Loucy (cell line): ENCODE data around the gene FCGBP.

Experiments
- H2AFZ ChIP-seq: fragments of 200-600 bp; sonication (generic); 2 replicates; pipeline ENCODE4 v1.6.0; 2016; ENCODE audit warnings: antibody characterized with exemption, mild to moderate bottlenecking, low read length, moderate library complexity
- H3F3A ChIP-seq: fragments of 200-600 bp; 2 replicates; pipeline ENCODE4 v1.6.0; 2016; ENCODE audit warnings: antibody characterized with exemption, low read depth, mild to moderate bottlenecking
- H3K27me3 ChIP-seq: fragments of 200-600 bp; sonication (generic); 2 replicates; pipeline ENCODE4 v1.6.1; 2014; ENCODE audit warnings: low read length, mild to moderate bottlenecking; ENCODE audit not compliant: insufficient read depth, poor library complexity, severe bottlenecking
- H3K36me3 ChIP-seq: fragments of 200-600 bp; sonication (generic); 2 replicates; pipeline ENCODE4 v1.6.1; 2016; ENCODE audit warnings: low read length; ENCODE audit not compliant: insufficient read depth
- H3K4me1 ChIP-seq: fragments of 200-600 bp; sonication (generic); 2 replicates; pipeline ENCODE4 v1.5.1; 2014; ENCODE audit warnings: low read length, mild to moderate bottlenecking; ENCODE audit not compliant: insufficient read depth, poor library complexity, severe bottlenecking
- H3K4me2 ChIP-seq: fragments of 200-600 bp; sonication (generic); 2 replicates; pipeline ENCODE4 v1.6.0; 2014; ENCODE audit warnings: antibody characterized with exemption, low read length, low read depth, mild to moderate bottlenecking; ENCODE audit not compliant: poor library complexity, severe bottlenecking
- H3K4me3 ChIP-seq: fragments of 200-600 bp; sonication (generic); 2 replicates; pipeline ENCODE4 v1.5.1; 2014; ENCODE audit warnings: low read length, mild to moderate bottlenecking, mixed read lengths; ENCODE audit not compliant: poor library complexity, severe bottlenecking
- H3K79me2 ChIP-seq: fragments of 200-600 bp; sonication (generic); 2 replicates; pipeline ENCODE4 v1.6.1; 2014; ENCODE audit warnings: low read length; ENCODE audit not compliant: insufficient read depth
- H3K9ac ChIP-seq: fragments of 200-600 bp; sonication (generic); 2 replicates; pipeline ENCODE4 v1.6.0; 2014; ENCODE audit warnings: mild to moderate bottlenecking, low read depth, low read length, moderate library complexity; ENCODE audit not compliant: poor library complexity, severe bottlenecking
- H3K9me2 ChIP-seq: fragments of 200-600 bp; sonication (generic); replicated peaks from 2 replicates; pipeline ENCODE4 v1.6.1; 2016; ENCODE audit warnings: low read depth, low read length, mixed read lengths
- H3K9me3 ChIP-seq: fragments of 200-600 bp; sonication (generic); 2 replicates; pipeline ENCODE4 v1.6.1; 2014; ENCODE audit warnings: mild to moderate bottlenecking, antibody characterized with exemption, low read length, low read depth; ENCODE audit not compliant: insufficient read depth
- H4K20me1 ChIP-seq: fragments of 200-600 bp; sonication (generic); 2 replicates; pipeline ENCODE4 v1.6.0; 2014; ENCODE audit warnings: antibody characterized with exemption, low read length, mild to moderate bottlenecking; ENCODE audit not compliant: insufficient read depth, poor library complexity, severe bottlenecking
- CTCF ChIP-seq: fragments of 200-600 bp; sonication (generic); conservative IDR thresholded peaks from 2 replicates; pipeline ENCODE4 v1.5.1; 2014; ENCODE audit warnings: mild to moderate bottlenecking, antibody characterized with exemption, low read length
- EZH2phosphoT487 ChIP-seq: fragments of 200-600 bp; IDR thresholded peaks from 2 replicates; pipeline ENCODE4 v1.6.1; 2018; ENCODE audit warnings: antibody characterized with exemption, mild to moderate bottlenecking, moderate library complexity, borderline replicate concordance

The FCGBP gene

GRCh38 chr19:39970425-39970674 is 35.9 kb upstream of the FCGBP start:
- Histone ChIP-seq H3K9me2 (no peaks in the 10 kb centered on the region), H4K20me1 (peaks cover 15% of the 10 kb centered on the region), H3K9ac (peak overlapping the region; percentile 83), H3K4me2 (peak overlapping the region; percentile 87), H3F3A (no peaks in the 10 kb centered on the region), H3K79me2 (peaks cover 28% of the 10 kb centered on the region), H3K36me3 (peaks cover 12% of the 10 kb centered on the region; the same call in 1 of the 2 replicates), H3K4me3 (peak overlapping the region; percentile 94), H2AFZ (peak overlapping the region; percentile 92), H3K4me1 (peaks cover 16% of the 10 kb centered on the region), H3K9me3 (no peaks in the 10 kb centered on the region), H3K27me3 (no peaks in the 10 kb centered on the region)
- TF ChIP-seq CTCF (no peak), EZH2phosphoT487 (no peak)

- peaks cover 9% of the 10 kb centered on the region; the same call in 1 of the 2 replicates for H3K36me3 ChIP-seq
- H3K9me3 ChIP-seq, result no peaks in the 10 kb centered on the region
- H3F3A ChIP-seq, result no peaks in the 10 kb centered on the region
- peak overlapping the region; percentile 94 for H3K4me3 ChIP-seq
- H2AFZ ChIP-seq, result peak overlapping the region; percentile 92
- peaks cover 16% of the 10 kb centered on the region for H3K4me1 ChIP-seq
- H3K9me2 ChIP-seq, result no peaks in the 10 kb centered on the region
- peaks cover 15% of the 10 kb centered on the region for H4K20me1 ChIP-seq
- peaks cover 28% of the 10 kb centered on the region for H3K79me2 ChIP-seq
- no peak for TF ChIP-seq EZH2phosphoT487
- no peak for TF ChIP-seq CTCF
- H3K9ac ChIP-seq, result peak overlapping the region; percentile 83
- H3K4me2 ChIP-seq, result peak overlapping the region; percentile 87
- no peaks in the 10 kb centered on the region for H3K27me3 ChIP-seq
Observed at GRCh38 chr19:39969681-39970424, 35.4 kb upstream of the FCGBP start.

- Histone ChIP-seq H3F3A (no peaks in the 10 kb centered on the region), H3K36me3 (peaks cover 3% of the 10 kb centered on the region; the same call in 1 of the 2 replicates), H3K9me2 (no peaks in the 10 kb centered on the region), H3K4me3 (no peak overlapping the region), H3K9me3 (no peaks in the 10 kb centered on the region), H2AFZ (no peak overlapping the region; the same call in 1 of the 2 replicates), H4K20me1 (peaks cover 15% of the 10 kb centered on the region), H3K27me3 (no peaks in the 10 kb centered on the region), H3K79me2 (peaks cover 28% of the 10 kb centered on the region), H3K4me2 (no peak overlapping the region), H3K9ac (peak overlapping the region; percentile 83), H3K4me1 (peaks cover 16% of the 10 kb centered on the region)
- no peak for TF ChIP-seq CTCF
- TF ChIP-seq EZH2phosphoT487, result no peak
Observed at GRCh38 chr19:39969266-39969665, 34.8 kb upstream of the FCGBP start.
